ENCODE data around the gene DCAF4.

DCAF4 gene

DNA sequence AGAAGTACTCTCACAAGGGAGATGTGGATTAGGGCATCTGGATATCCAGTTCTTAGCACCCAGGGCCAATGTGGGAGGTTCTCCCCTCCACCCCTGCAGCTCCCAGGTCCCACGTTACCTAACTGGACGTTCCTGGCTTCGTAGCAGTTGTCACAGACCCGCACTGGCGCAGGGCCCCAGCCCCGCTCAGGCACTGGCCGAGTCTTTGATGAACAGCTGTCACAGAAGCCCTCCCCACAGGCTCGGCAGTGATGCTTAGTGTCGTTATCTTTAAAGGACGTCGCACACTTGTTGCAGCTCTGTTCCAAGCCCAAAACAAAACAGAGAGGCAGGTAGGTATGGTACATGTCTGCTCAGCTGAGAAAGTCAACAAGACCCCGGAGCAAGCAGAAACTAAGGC lies 48.4 kb downstream of the DCAF4 start:
- DNase-seq: no peak

DNA sequence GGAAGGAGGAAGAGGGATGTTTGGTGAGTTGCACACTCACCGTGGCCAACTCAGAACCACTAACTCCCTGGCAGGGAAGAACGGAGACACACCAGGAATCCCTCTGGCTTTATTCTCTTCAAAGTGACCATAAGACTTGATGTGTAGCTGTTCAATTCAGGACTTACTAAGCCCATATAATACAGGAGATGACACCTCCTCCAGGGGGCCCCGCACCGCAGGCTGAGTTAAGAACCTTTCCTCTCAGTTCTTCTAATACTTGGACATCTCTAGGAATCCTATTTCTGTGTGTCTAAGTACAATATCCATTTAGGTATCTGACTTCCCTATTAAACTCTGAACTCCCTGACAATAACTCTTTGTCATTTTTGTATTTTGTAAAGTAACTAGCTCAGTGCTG lies 49.5 kb downstream of the DCAF4 start:
- DNase-seq: peak; percentile 38

DNA sequence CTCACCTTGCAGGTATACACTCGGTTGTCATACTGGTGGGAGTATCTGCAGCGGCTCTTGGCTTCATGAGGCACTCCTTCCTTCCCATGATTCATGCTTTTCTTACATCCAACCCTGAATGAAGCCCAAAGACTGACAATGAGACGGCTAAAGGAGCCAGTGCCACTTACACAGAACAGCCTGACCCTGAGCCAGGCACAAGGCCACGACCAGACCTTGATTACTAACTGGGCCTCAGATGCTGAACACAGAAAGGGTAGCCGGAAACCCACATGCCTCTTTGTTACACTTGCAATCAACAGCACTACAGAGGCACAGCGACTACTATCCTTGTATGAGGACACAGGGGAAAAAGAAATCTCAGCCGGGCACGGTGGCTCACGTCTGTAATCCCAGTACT lies 52.6 kb downstream of the DCAF4 start:
- DNase-seq: no peak

DNA sequence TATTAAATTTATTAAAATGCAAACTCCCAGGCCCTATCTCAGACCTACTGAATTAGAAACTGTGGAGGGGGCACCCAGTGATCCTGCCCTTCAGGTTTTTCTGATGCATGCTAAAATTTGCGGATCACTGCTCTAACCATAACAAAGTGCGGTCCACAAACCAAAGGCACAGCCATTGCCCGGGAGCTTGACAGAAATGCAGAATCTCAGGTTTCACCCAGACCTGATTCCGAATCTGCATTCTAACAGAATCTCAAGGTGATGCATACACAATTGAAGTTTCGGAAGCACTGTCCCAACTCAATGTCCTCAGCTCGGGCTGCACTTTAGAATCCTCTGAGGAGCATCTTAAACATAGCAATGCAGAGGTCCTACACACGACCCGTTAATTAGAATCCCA lies 54.6 kb downstream of the DCAF4 start:
- no peak for DNase-seq

DNA sequence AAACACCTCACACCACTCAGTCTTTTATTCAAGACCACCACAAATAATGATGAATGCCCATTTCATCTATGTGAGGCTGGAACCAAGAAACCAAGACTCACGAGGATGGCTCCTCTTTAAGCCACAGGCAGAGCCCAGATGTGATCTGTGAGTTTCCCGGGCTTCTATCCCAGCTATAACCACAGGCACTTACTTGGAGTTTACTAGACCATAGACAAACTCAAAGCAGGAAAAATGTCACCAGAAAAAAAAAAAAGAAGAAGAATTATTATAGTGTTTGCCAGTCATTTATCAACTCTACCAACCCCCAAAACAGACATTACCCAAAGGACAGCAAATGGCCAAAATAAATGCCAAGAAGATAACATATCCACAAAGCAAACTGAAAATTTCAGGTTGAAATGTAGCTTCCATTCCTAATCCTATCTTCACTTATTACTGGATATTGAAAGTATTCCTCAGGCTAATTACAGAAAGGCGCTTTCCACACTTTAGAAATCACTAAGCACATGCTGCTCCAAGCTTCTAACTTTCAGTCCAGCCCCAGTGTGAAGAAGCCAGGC lies 56.0 kb downstream of the DCAF4 start:
- DNase-seq: no peak

DNA sequence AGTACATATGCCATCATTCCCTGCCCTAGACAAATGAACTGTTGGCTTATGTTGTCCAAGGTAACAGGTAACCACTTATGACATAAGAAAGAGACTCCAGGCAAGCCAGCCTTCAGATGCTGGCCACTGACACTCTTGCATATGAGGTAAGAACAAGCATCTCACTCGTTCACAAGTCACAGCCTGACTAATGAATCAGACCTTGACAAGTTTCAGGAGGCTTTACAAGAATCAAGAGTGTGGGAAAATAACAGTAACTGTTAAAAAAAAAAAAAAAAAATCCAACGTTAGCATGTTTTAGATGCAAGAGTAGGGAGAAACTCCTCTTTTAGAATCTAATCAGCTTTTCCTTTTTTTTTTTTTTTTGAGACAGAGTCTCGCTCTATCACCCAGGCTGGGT lies 60.0 kb downstream of the DCAF4 start:
- no peak for DNase-seq

DNA sequence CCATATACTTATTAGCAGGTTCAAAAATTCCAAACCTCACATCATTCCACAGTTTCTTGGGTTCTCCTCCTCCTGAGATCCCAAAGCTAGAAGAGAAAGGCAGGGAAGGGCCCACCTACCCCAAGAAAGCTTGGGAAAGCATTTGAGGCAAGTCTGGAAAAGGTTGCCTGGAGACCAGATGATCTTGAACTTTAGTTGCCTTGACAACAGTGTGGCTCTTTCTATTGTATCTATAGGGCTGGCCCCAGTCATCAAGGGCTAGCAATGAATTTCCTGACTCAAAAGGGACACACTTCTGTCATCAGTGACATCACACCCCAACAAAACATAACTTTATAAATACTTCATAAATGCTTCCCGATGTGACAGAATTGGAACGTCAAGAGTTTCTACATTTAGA lies 60.6 kb downstream of the DCAF4 start:
- DNase-seq: no peak

DNA sequence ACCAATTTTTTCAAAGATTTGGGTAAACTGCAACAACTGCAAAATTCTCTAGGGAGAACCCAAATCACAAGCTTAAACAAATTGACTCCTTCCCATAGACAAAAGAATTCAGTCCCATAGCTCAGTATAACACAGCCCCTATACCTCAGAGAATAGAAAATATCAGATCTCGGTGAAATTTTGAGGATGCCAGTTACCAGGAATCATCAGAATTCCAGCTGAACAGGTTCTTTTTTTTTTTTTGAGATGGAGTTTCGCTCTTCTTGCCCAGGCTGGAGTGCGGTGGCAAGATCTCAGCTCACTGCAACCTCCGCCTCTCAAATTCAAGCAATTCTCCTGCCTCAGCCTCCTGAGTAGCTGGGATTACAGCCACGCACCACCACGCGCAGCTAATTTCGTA lies 63.9 kb downstream of the DCAF4 start:
- no peak for DNase-seq

DNA sequence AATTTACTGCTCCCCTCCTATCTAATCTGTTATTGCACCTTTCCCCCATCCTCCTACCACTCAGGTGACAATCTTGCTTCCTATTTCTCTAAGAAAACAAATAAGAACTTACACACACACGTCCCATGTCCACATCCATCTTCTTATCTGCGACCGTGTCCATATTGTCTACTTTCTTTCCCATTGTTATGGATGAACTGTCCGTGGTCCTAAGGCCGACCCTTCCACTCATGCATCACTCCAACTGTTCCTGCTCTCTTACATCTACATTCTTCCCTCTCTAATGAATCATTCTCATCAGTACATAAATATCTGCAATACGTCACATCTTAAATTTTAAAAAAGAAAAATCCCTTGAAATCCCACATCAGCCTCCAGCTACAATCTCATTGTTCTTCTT lies 70.7 kb downstream of the DCAF4 start:
- no peak for DNase-seq

DNA sequence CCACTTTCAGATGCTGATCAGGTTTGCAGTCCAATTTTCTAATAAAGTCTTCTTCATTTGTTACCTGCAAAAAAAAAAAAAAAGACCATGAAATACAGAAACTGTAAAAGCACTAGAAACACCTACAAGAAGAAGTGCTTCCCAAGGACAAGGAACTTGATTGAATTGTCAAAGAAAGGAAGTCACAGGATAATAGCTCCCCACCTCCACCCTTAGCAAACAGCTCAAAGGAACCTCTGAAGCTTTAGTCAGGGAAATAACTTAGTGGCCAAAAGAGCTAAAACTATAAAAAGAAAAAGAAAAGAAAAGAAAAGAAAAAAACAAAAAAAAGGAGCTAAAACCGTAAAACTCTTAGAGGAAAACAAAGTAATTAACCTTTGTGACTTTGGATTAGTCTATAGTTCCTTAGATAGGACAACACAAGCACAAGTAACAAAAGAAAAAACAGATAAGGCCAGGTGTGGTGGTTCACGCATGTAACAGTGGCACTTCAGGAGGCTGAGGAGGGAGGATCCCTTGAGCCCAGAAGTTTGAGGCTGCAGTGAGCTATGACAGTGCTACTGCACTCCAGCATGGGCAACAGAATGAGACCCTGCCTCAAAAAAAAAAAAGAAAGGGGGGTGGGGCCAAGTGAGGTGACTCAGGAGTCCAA lies 72.1 kb downstream of the DCAF4 start:
- no peak for DNase-seq

DNA sequence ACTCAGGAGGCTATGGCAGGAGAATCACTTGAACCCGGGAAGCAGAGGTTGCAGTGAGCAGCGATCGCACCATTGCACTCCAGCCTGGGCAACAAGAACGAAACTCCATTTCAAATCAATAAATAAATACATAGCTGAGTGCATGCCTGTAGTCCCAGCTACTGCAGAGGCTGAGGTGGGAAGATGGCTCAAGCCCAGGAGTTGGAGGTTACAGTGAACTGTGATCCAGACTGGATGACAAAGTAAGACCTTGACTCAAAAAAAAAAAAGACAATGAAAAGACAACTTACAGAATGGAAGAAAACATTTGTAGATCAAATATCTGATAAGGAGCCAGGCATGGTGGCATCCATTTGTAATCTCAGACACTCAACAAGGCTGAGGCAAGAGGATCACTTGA lies 73.1 kb downstream of the DCAF4 start:
- DNase-seq: no peak

DNA sequence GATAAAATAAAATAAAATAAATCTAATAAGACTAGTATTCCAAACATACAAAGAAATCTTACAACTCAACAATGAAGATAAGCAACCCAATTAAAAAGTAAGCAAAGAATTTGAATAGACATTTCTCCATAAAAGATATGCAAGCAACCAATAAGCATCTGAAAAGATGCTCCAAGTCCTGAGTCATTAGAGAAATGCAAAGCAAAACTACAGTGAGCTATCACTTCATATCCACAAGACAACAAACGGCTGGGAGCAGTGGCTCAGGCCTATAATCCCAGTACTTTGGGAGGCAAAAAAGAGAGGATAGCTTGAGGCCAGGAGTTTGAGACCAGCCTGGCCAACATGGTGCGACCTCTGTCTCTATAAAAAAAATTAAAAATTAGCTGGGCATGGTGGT lies 73.8 kb downstream of the DCAF4 start:
- no peak for DNase-seq

DNA sequence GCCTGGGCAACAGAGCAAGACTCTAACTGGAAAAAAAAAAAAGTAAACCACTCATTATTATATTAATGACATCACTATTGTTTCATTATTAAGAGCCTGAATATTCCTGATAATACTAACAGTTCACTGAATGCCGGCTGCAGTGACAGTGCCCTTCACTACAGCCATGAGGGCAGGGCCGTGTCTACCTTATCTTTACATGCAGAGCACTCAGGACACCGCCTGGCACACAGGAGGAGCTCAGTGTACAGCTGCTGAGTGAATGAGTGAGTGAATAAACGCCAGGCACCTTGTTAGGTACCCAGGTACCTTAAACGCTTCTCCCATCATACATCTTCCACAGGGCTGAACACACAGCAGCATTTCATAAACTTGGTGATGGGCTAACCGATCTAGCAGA lies 77.4 kb downstream of the DCAF4 start:
- peak; percentile 95 for DNase-seq

DNA sequence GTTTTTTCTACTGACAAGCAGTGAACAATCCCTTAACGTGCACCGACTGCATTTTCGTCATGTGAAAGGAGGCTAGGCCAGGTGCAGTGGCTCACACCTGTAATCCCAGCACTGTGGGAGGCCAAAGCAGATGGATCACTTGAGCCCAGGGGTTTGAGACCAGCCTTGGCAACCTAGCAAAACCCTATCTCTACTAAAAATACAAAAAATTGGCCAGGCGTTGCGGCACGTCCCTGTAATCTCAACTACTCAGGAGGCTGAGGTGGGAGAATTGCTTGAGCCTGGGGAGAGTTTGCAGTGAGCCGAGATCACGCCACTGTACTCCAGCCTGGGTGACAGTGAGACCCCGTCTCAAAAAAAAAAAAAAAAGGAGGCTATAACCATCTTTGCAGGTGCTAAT lies 78.4 kb downstream of the DCAF4 start:
- peak; percentile 70 for DNase-seq

DNA sequence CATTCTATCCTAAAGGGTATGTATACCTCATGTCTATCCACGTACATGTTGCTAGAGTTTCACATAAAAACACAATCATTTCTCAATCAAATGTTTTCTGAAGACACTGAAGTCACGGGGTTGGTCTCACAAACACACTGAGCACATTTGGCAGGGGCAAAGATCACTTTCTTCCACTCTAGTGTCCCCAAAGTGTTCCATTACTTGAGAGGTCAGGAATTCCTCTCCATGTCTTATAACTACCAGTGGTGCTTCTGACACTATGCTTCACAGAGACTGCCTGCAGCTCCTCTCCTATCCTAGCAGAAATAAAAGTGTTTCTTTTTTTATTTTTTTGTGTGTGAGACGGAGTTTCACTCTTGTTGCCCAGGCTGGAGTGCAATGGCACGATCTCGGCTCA lies 81.6 kb downstream of the DCAF4 start:
- no peak for DNase-seq

DNA sequence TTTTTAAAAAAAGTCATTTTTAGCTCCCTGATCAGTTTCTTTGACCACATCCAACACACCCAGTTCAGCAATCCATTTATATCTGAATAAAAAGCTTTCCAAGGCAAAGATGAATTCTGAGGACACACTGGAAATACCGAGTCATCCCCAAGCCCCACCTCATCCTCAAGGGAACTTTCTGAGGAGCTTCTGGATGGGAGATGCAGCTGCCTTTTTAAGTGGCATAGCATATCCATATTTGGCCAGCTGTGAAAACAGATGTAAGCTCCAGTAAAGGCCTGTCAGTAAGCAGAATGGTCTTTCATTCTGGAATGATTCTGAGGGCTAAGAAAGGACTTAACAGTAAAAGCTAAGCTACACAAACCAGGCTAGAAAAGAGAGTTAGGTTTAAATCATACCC lies 82.2 kb downstream of the DCAF4 start:
- DNase-seq: no peak

All from hematopoietic multipotent progenitor cell treated with erythropoietin and hydrocortisone succinate and interleukin-3 and kit ligand, for 8 days (in vitro differentiated cells).